ENCODE data around the gene ATP6V1G1. TPM values are rescaled to one million over a fixed set of nuclear protein-coding genes. Genes with fewer than 3 reads are reported as not detected.

ATP6V1G1 gene
- total RNA-seq, 1 experiment from 2014 or later: 119 TPM

DNA sequence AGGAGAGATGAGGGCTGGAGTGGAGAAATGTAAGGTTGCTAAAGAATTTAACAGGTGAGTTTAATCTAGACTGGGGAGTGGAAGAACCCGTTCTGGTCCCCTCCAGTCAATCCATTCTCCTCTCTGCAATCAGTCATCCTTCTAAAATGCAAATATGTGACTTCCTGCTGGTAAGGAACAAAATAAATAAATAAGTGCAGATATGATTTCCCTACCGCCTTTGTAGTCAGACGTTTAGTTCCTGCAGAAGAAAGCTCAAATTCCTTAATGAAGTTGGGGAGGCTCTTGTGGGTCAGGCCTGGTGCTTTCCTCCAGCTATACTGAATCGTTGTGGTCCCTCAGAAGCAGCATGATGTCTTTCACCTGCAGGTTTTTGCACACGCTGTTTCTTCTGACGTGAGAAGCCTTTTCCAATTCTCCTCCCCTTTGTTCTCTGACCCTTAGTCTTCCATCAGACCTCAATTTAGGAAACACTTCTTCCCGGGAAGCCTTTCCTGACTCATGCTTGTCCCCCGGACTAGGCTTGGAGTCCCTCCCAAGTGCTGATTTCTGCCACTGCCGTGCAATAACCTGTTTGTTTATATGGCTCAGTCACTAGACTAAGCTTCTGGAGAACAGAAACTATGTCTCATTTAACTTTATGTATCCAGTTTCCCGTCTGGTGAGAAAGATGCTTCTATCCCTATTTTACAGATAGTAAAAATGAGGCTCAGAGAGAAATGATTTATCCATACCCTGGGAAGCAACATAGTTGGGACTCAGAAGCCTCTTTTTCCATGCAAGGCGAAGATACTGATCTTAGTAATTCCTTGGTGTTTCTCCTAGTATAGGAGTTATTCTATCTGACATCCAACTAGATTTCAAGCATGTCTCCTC lies 1.3 kb downstream of the ATP6V1G1 start:
- Histone ChIP-seq H2AFZ (ENCODE audit: low read length) (no peak overlapping the region), H3K23ac (ENCODE audit: insufficient read length, low read depth, low read length) (peak overlapping the region; percentile 32), H3K56ac (ENCODE audit: insufficient read length, low read depth, low read length) (peak overlapping the region; percentile 75), H2BK5ac (ENCODE audit: insufficient read length, low read length) (no peak overlapping the region), H3K9me3 (ENCODE audit: control insufficient read depth, low read depth, low read length) (no peaks in the 10 kb centered on the region), H3K9ac (ENCODE audit: extremely low read depth, insufficient read length, low read length) (peak overlapping the region; percentile 96), H3K4me1 (ENCODE audit: insufficient read depth, low read length) (peaks cover 3% of the 10 kb centered on the region; the same call in 1 of the 2 replicates), H3T11ph (ENCODE audit: low read length) (no peak overlapping the region), H3K79me2 (ENCODE audit: insufficient read depth, low read length) (peaks cover 47% of the 10 kb centered on the region), H3K4me2 (ENCODE audit: insufficient read depth, insufficient read length, low read length) (peak overlapping the region; percentile 99), H3K27me3 (ENCODE audit: insufficient read depth, low read length) (no peaks in the 10 kb centered on the region), H2BK20ac (ENCODE audit: low read depth, low read length, poor library complexity, severe bottlenecking) (no peak overlapping the region), H4K5ac (ENCODE audit: insufficient read length, low read depth, low read length) (peak overlapping the region; percentile 74), H2BK12ac (ENCODE audit: insufficient read length, low read depth, low read length) (no peak overlapping the region), H3K14ac (ENCODE audit: insufficient read depth, low read length) (no peak overlapping the region), H4K8ac (replicated peaks; ENCODE audit: insufficient read length, low read depth, low read length) (peak overlapping the region; percentile 82), H3K79me1 (ENCODE audit: insufficient read depth, low read depth, low read length, poor library complexity, severe bottlenecking) (peaks cover 6% of the 10 kb centered on the region), H3K23me2 (ENCODE audit: insufficient read length, low read depth, low read length, poor library complexity, severe bottlenecking) (peaks cover 13% of the 10 kb centered on the region), H2AK5ac (ENCODE audit: insufficient read length, low read length) (no peak overlapping the region), H3K18ac (ENCODE audit: insufficient read length, low read depth, low read length) (no peak overlapping the region), H3K27ac (ENCODE audit: insufficient read length, low read depth, low read length) (no peak overlapping the region), H3K4ac (ENCODE audit: low read depth, low read length) (no peak overlapping the region), H4K91ac (ENCODE audit: insufficient read length, low read depth, low read length) (peak overlapping the region; percentile 4), H2BK15ac (ENCODE audit: low read depth, low read length) (no peak overlapping the region), H4K20me1 (ENCODE audit: control insufficient read depth, insufficient read depth, insufficient read length) (peaks cover 3% of the 10 kb centered on the region), H2BK120ac (ENCODE audit: low read depth, low read length, poor library complexity, severe bottlenecking) (no peak overlapping the region)
- Mint-ChIP-seq H3K27me3 (ENCODE audit: low read depth) (no peaks in the 10 kb centered on the region), H3K4me1 (peaks cover 32 to 40% of the 10 kb centered on the region in 2 experiments), H3K4me3 (peak overlapping the region; percentile 98 to 100), H3K36me3 (ENCODE audit: insufficient read depth in 1 of 3, low read depth in 3 of 3) (peaks cover 25 to 33% (median 30%) of the 10 kb centered on the region in 3 experiments), H3K27ac (peak overlapping the region; percentile 99 to 100 (median 100)), H3K9me3 (peaks cover 2 to 3% of the 10 kb centered on the region in 2 experiments; a peak in 1 of 5 replicates)
- WGBS (ENCODE audit: extremely low coverage, insufficient read length, low lambda C conversion rate): no CpG with 5 or more reads among the region's 11 CpGs
- no peak for DNase-seq
- no peak for TF ChIP-seq CTCF (conservative IDR thresholded peaks at IDR 0.05)
